DND-41 (cell line): ENCODE results near the gene ANGPTL8.
A peak's percentile ranks its signal among the peaks of the same experiment; 100 is the strongest.

ENCODE experiments used
- ATAC-seq: fragments of 200-7000 bp; cut with Tn5 transposase; 3 replicates; pipeline ENCODE4 v1.9.1; 2021; ENCODE audit warnings: low read depth; ENCODE audit not compliant: insufficient read depth
- DNase-seq: peaks from one replicate; pipeline ENCODE4 v3.0.0-alpha.2; 2020
- H2AFZ ChIP-seq: 2 replicates; pipeline ENCODE4 v1.6.0; 2012; ENCODE audit warnings: low read depth, low read length
- H3K27ac ChIP-seq: 2 replicates; pipeline ENCODE4 v1.5.1; 2012; ENCODE audit warnings: low read length, inconsistent platforms
- H3K27me3 ChIP-seq: fragments of 200-600 bp; sonication (generic); 2 replicates; pipeline ENCODE4 v1.6.0; 2012; ENCODE audit warnings: low read length, mild to moderate bottlenecking, inconsistent platforms; ENCODE audit not compliant: insufficient read depth, poor library complexity
- H3K36me3 ChIP-seq: 2 replicates; pipeline ENCODE4 v1.5.1; 2012; ENCODE audit warnings: low read length, inconsistent platforms; ENCODE audit not compliant: insufficient read depth
- H3K4me1 ChIP-seq: 2 replicates; pipeline ENCODE4 v1.5.1; 2012; ENCODE audit warnings: mild to moderate bottlenecking, low read length; ENCODE audit not compliant: insufficient read depth
- H3K4me2 ChIP-seq: 2 replicates; pipeline ENCODE4 v1.6.0; 2012; ENCODE audit warnings: mild to moderate bottlenecking, moderate library complexity, low read length, inconsistent platforms; ENCODE audit not compliant: insufficient read depth
- H3K4me3 ChIP-seq, 2 experiments: fragments of 200-600 bp in 1 of 2; shearing (Covaris generic) in 1 of 2; 2 replicates each; pipeline ENCODE4 v1.5.1; 2012 to 2016; ENCODE audit warnings: inconsistent platforms in 2 of 2, low read length in 2 of 2, mild to moderate bottlenecking in 2 of 2, low read depth in 1 of 2, moderate library complexity in 1 of 2
- H3K79me2 ChIP-seq: 2 replicates; pipeline ENCODE4 v1.6.0; 2012; ENCODE audit warnings: low read length, inconsistent platforms; ENCODE audit not compliant: insufficient read depth
- H3K9ac ChIP-seq: 2 replicates; pipeline ENCODE4 v1.6.0; 2012; ENCODE audit warnings: low read depth, mild to moderate bottlenecking, inconsistent platforms, low read length, moderate library complexity
- H3K9me3 ChIP-seq: 2 replicates; pipeline ENCODE4 v1.5.1; 2012; ENCODE audit warnings: low read length, moderate library complexity, mild to moderate bottlenecking, inconsistent platforms; ENCODE audit not compliant: insufficient read depth, severe bottlenecking
- H4K20me1 ChIP-seq: 2 replicates; pipeline ENCODE4 v1.6.0; 2012; ENCODE audit warnings: low read length; ENCODE audit not compliant: insufficient read depth
- EZH2 ChIP-seq: IDR thresholded peaks from 3 replicates; pipeline ENCODE4 v1.6.1; 2012; ENCODE audit warnings: borderline replicate concordance, low read depth, mild to moderate bottlenecking, moderate library complexity, low read length, inconsistent platforms; ENCODE audit not compliant: severe bottlenecking
- TF ChIP-seq, protein P1 (sequence below): IDR thresholded peaks from 2 replicates; pipeline ENCODE4 v1.5.1; 2012; ENCODE audit warnings: borderline replicate concordance, low read length, moderate library complexity, mild to moderate bottlenecking; ENCODE audit not compliant: poor library complexity, severe bottlenecking; ENCODE audit errors: extremely low read depth

ANGPTL8 gene

DNA sequence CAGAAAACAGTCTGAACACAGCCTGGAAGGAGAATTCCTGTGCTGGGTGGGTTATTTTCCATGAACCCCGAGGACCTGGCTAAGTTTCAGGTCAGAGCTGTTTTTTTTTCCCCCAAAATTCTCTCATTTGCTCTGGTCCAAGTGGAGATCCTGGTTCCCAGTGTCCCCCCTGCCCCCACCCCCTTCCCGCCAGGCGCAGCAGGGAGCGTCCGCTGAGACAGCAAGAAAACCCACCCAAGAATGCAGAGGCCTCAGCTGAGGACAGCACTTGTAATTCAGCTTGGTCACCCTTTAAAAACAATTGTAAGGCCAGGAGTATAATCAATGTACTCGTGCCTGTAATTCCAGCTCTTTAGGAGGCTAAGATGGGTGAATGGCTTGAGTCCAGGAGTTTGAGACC is 45.1 kb downstream of the ANGPTL8 start:
- no peak overlapping the region for H3K4me3 ChIP-seq
- H3K27ac ChIP-seq: no peak overlapping the region
- TF ChIP-seq, protein P1, sequence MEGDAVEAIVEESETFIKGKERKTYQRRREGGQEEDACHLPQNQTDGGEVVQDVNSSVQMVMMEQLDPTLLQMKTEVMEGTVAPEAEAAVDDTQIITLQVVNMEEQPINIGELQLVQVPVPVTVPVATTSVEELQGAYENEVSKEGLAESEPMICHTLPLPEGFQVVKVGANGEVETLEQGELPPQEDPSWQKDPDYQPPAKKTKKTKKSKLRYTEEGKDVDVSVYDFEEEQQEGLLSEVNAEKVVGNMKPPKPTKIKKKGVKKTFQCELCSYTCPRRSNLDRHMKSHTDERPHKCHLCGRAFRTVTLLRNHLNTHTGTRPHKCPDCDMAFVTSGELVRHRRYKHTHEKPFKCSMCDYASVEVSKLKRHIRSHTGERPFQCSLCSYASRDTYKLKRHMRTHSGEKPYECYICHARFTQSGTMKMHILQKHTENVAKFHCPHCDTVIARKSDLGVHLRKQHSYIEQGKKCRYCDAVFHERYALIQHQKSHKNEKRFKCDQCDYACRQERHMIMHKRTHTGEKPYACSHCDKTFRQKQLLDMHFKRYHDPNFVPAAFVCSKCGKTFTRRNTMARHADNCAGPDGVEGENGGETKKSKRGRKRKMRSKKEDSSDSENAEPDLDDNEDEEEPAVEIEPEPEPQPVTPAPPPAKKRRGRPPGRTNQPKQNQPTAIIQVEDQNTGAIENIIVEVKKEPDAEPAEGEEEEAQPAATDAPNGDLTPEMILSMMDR: no peak
- TF ChIP-seq EZH2: no peak

DNA sequence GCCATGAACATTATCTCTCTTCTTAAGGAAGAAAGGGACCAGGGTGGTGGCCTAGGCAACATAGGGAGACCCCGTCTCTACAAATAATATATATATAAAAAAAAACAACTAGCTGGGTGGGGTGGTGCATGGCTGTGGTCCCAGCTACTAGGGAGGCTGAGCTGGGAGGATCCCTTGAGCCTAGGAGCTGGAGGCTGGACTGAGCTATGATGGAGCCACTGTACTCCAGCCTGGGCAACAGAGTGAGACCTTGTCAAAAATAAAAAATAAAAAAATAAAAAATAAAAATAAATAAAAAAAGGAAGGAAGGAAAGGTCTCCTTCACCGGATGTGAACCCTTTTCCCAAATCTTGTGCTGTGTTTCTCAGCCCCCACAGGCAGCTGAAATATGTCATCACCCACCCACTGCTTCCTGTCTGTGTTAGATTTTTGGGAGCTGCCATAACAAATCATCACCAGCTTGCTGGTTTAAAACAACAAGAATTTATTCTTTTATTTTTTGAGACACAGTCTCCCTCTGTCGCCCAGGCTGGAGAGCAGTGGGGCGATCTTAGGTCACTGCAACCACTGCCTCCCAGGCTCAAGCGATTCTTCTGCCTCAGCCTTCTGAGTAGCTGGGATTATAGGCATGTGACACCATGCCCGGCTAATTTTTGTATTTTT is 47.0 kb downstream of the ANGPTL8 start:
- Histone ChIP-seq H3K9ac (no peak overlapping the region), H3K27ac (no peak overlapping the region), H3K4me3 (no peak overlapping the region), H4K20me1 (no peaks in the 10 kb centered on the region), H3K9me3 (no peaks in the 10 kb centered on the region), H3K4me1 (peaks cover 7% of the 10 kb centered on the region), H3K27me3 (no peaks in the 10 kb centered on the region), H3K36me3 (no peaks in the 10 kb centered on the region), H3K4me2 (no peak overlapping the region), H3K79me2 (no peaks in the 10 kb centered on the region), H2AFZ (no peak overlapping the region)
- TF ChIP-seq, protein P1: no peak
- no peak for TF ChIP-seq EZH2
- DNase-seq (no peak), ATAC-seq (no peak)

More for the DNA sequence above, 45.1 kb downstream of the ANGPTL8 start:
- ATAC-seq (no peak), DNase-seq (no peak)
- Histone ChIP-seq H3K79me2 (no peaks in the 10 kb centered on the region), H3K4me1 (peaks cover 20% of the 10 kb centered on the region), H3K27me3 (no peaks in the 10 kb centered on the region), H4K20me1 (no peaks in the 10 kb centered on the region), H3K4me2 (no peak overlapping the region), H2AFZ (no peak overlapping the region), H3K9ac (no peak overlapping the region), H3K36me3 (no peaks in the 10 kb centered on the region), H3K9me3 (no peaks in the 10 kb centered on the region)

DNA sequence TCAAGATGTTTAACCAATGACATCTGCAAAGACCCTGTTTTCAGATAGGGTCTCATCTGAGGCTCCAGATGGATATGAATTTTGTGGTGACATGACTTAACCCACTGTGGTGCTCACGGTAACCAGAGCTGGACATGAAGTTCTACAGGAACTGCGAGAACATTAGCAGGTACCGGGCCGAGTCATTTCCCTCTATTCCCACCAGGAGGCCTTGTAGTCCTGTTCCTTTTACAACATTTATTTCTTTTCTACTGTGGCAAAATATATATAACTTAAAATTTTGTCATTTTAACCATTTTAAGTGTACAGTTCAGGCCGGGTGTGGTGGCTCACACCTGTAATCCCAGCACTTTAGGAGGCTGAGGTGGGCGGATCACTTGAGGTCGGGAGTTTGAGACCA is 48.9 kb downstream of the ANGPTL8 start:
- no peaks in the 10 kb centered on the region for H3K36me3 ChIP-seq
- no peak overlapping the region for H3K4me2 ChIP-seq
- H3K4me1 ChIP-seq: peaks cover 9% of the 10 kb centered on the region
- DNase-seq (no peak), ATAC-seq (no peak)
- H4K20me1 ChIP-seq: no peaks in the 10 kb centered on the region
- H2AFZ ChIP-seq: no peak overlapping the region
- H3K79me2 ChIP-seq: no peaks in the 10 kb centered on the region
- H3K9ac ChIP-seq: no peak overlapping the region
- no peak overlapping the region for H3K27ac ChIP-seq
- H3K9me3 ChIP-seq: no peaks in the 10 kb centered on the region
- H3K27me3 ChIP-seq: no peaks in the 10 kb centered on the region
- TF ChIP-seq, protein P1: peak; percentile 50
- TF ChIP-seq EZH2: no peak
- no peak overlapping the region for H3K4me3 ChIP-seq
